Aorta (tissue), 5 donors: ENCODE measurements around the gene ADAM12. TPM values are rescaled to one million over a fixed set of nuclear protein-coding genes. Genes with fewer than 3 reads are reported as not detected.

ENCODE experiments used
- ATAC-seq: fragments of 200-7000 bp; cut with Tn5 transposase; one replicate; pipeline ENCODE4 v1.9.1; 2022; ENCODE audit warnings: moderate library complexity; ENCODE audit not compliant: low FRiP score
- DNase-seq, 2 donors: peaks; one replicate each; pipeline ENCODE4 v3.0.0-alpha.2; 2020
- H3K27ac ChIP-seq, 2 donors: one replicate each; pipeline ENCODE4 v1.5.1; 2013; ENCODE audit warnings: low read length in 2 of 2, mild to moderate bottlenecking in 2 of 2, moderate library complexity in 2 of 2, control low read depth in 1 of 2, inconsistent platforms in 1 of 2, low read depth in 1 of 2
- H3K27me3 ChIP-seq, 2 donors: one replicate each; pipeline ENCODE4 v1.6.1; 2013; ENCODE audit warnings: control low read depth in 1 of 2, low read length in 1 of 2, mild to moderate bottlenecking in 1 of 2, moderate library complexity in 1 of 2; ENCODE audit not compliant: insufficient read depth in 2 of 2, control insufficient read depth in 1 of 2
- H3K36me3 ChIP-seq, 2 donors: one replicate each; pipeline ENCODE4 v1.6.1; 2013; ENCODE audit warnings: control low read depth in 1 of 2, low read length in 1 of 2, mild to moderate bottlenecking in 1 of 2; ENCODE audit not compliant: insufficient read depth in 2 of 2, control insufficient read depth in 1 of 2
- H3K4me1 ChIP-seq, 2 donors: one replicate each; pipeline ENCODE4 v1.6.1; 2013; ENCODE audit warnings: low read length in 2 of 2, control low read depth in 1 of 2, mild to moderate bottlenecking in 1 of 2, moderate library complexity in 1 of 2; ENCODE audit not compliant: insufficient read depth in 2 of 2, control insufficient read depth in 1 of 2
- H3K4me3 ChIP-seq, 2 donors: one replicate each; pipeline ENCODE4 v1.5.1; 2013; ENCODE audit warnings: low read length in 2 of 2, control low read depth in 1 of 2, mild to moderate bottlenecking in 1 of 2
- H3K9me3 ChIP-seq: one replicate; pipeline ENCODE4 v1.6.1; 2013; ENCODE audit warnings: mild to moderate bottlenecking, low read length; ENCODE audit not compliant: control insufficient read depth
- WGBS, 2 donors: extraction: QIAGEN DNeasy Blood & Tissue Kit; methylation state at CpG; one replicate each; pipeline ENCODE4 v1.1.7; 2013; 5-methylcytosine and 5-hydroxymethylcytosine counted together
- intact Hi-C, 2 donors: fragments of 100-400 bp; cut with DNase I; formaldehyde crosslinking; loops; one replicate each; pipeline versions ENCODE4 v1.14.2 to v1.15.0; 2022
- long read RNA-seq, 2 donors: library from polyadenylated mRNA; unstranded; transcript quantifications; one replicate each; pipeline ENCODE4 v2.0.0, GENCODE V29; 2020 to 2021
- polyA plus RNA-seq, 2 donors: library from polyadenylated mRNA; stranded (reverse); fragments of 200-250 nt; gene quantifications; one replicate each; pipeline ENCODE4 v1.2.3, GENCODE V29; 2013
- total RNA-seq, 2 donors: library from RNA; stranded (reverse); fragmentation: NEBNext Ultra II Directional; extraction: Animal tissue kit (Norgen Biotek cat#: 25700); gene quantifications; one replicate each; pipeline ENCODE4 v1.2.1, GENCODE V29; 2021
- donor health status: healthy with polysubstance abuse.
- donor health status: Bipolar disorder and iron deficiency.
- donor health status: DM: no; HTN: no; CAD: no.
- donor health status: DM: no; HTN: no; CAD: no.
- donor health status: DM: yes; HTN: yes; CAD: no.

ADAM12 gene
- total RNA-seq (1 to 10 TPM; 5.5 to 9.4 TPM), polyA plus RNA-seq (under 1 TPM in 1 of 2 donors, not detected in 1; 0.13 TPM)
- long read RNA-seq, donor 1, partial matches to known transcripts, result 0 of 13 reads
- long read RNA-seq, donor 1, other reads (novel, unspliced or antisense), result 13 of 13 reads
- long read RNA-seq, donor 2, partial matches to known transcripts, result 0 of 4 reads
- long read RNA-seq, donor 2, other reads (novel, unspliced or antisense), result 4 of 4 reads

- WGBS, 2 donors, result 3 to 4% methylated on average over 98 to 127 of the region's 127 CpGs
- DNase-seq (peak; percentile 65 to 87), ATAC-seq (peak; percentile 54)
- Histone ChIP-seq H3K9me3 (no peaks in the 10 kb centered on the region), H3K4me3 (peak within 1 kb of the TSS; percentile 11 to 46), H3K27ac (no peak within 1 kb of the TSS), H3K27me3 (no peaks in the 10 kb centered on the region), H3K4me1 (no peaks in the 10 kb centered on the region), H3K36me3 (no peaks in the 10 kb centered on the region)
- intact Hi-C loops, result loop anchor here (2.0 to 10.0 kb wide), 6 partner anchors 87 to 406 kb away; no protein-coding TSS in a partner anchor
Measured at GRCh38 chr10:126387931-126388911, at the start of gene ADAM12. Gene ADAM12, minus strand, starts transcription at chr10:126388477. Its CDS starts 332 bp downstream, at chr10:126388145.

GRCh38 chr10:126437635-126438406, 49.5 kb upstream of the ADAM12 start:
- H3K27me3 ChIP-seq, result peaks cover 0 to 2% of the 10 kb centered on the region in 2 donors
- H3K4me3 ChIP-seq, result no peak overlapping the region
- intact Hi-C loops, result no loop called here
- H3K9me3 ChIP-seq, result peaks cover 9% of the 10 kb centered on the region
- H3K27ac ChIP-seq, result no peak overlapping the region
- no peak for ATAC-seq
- no peaks in the 10 kb centered on the region for H3K36me3 ChIP-seq
- 91 to 93% methylated on average over 2 of the region's 2 CpGs for WGBS, 2 donors
- no peaks in the 10 kb centered on the region for H3K4me1 ChIP-seq
- DNase-seq, result no peak

GRCh38 chr10:126434235-126434634, 46.0 kb upstream of the ADAM12 start:
- Histone ChIP-seq H3K4me1 (no peaks in the 10 kb centered on the region), H3K9me3 (peaks cover 7% of the 10 kb centered on the region), H3K27me3 (peaks cover 0 to 2% of the 10 kb centered on the region in 2 donors), H3K27ac (no peak overlapping the region), H3K36me3 (no peaks in the 10 kb centered on the region), H3K4me3 (no peak overlapping the region)
- ATAC-seq, result no peak
- no peak for DNase-seq
- WGBS, 2 donors, result 56 to 65% methylated on average over 5 of the region's 5 CpGs
- intact Hi-C loops, result no loop called here

GRCh38 chr10:126433351-126433750, 45.1 kb upstream of the ADAM12 start:
- Histone ChIP-seq H3K4me3 (no peak overlapping the region), H3K4me1 (no peaks in the 10 kb centered on the region), H3K27ac (no peak overlapping the region), H3K27me3 (no peaks in the 10 kb centered on the region), H3K9me3 (peaks cover 3% of the 10 kb centered on the region), H3K36me3 (no peaks in the 10 kb centered on the region)
- DNase-seq, result no peak
- intact Hi-C loops, result no loop called here
- WGBS, 2 donors, result 69% methylated on average over 5 of the region's 5 CpGs
- ATAC-seq, result no peak

GRCh38 chr10:126432507-126432906, 44.2 kb upstream of the ADAM12 start:
- Histone ChIP-seq H3K4me1 (no peaks in the 10 kb centered on the region), H3K36me3 (no peaks in the 10 kb centered on the region), H3K27ac (no peak overlapping the region), H3K27me3 (no peaks in the 10 kb centered on the region), H3K4me3 (no peak overlapping the region), H3K9me3 (peaks cover 2% of the 10 kb centered on the region)
- 83 to 84% methylated on average over 7 of the region's 7 CpGs for WGBS, 2 donors
- intact Hi-C loops, result no loop called here
- DNase-seq (no peak), ATAC-seq (no peak)

- no peak overlapping the region for H3K27ac ChIP-seq
- H3K9me3 ChIP-seq, result no peaks in the 10 kb centered on the region
- no peak for DNase-seq
- no peak for ATAC-seq
- H3K4me3 ChIP-seq, result no peak overlapping the region
- no peaks in the 10 kb centered on the region for H3K4me1 ChIP-seq
- intact Hi-C loops, result no loop called here
- H3K27me3 ChIP-seq, result no peaks in the 10 kb centered on the region
- 72 to 80% methylated on average over 2 of the region's 2 CpGs for WGBS, 2 donors
- no peaks in the 10 kb centered on the region for H3K36me3 ChIP-seq
Measured at GRCh38 chr10:126431816-126432215, 43.5 kb upstream of the ADAM12 start.

- ATAC-seq (no peak), DNase-seq (no peak)
- intact Hi-C loops, result no loop called here
- no peak overlapping the region for H3K27ac ChIP-seq
- WGBS, 2 donors, result 82 to 93% methylated on average over 2 of the region's 2 CpGs
- H3K36me3 ChIP-seq, result no peaks in the 10 kb centered on the region
- no peaks in the 10 kb centered on the region for H3K9me3 ChIP-seq
- no peaks in the 10 kb centered on the region for H3K4me1 ChIP-seq
- no peak overlapping the region for H3K4me3 ChIP-seq
- no peaks in the 10 kb centered on the region for H3K27me3 ChIP-seq
Measured at GRCh38 chr10:126430512-126430911, 42.2 kb upstream of the ADAM12 start.

GRCh38 chr10:126429275-126429674, 41.0 kb upstream of the ADAM12 start:
- Histone ChIP-seq H3K27ac (no peak overlapping the region), H3K4me3 (no peak overlapping the region), H3K36me3 (no peaks in the 10 kb centered on the region), H3K27me3 (no peaks in the 10 kb centered on the region), H3K4me1 (no peaks in the 10 kb centered on the region), H3K9me3 (no peaks in the 10 kb centered on the region)
- ATAC-seq, result no peak
- no peak for DNase-seq
- 86 to 89% methylated on average over 4 of the region's 4 CpGs for WGBS, 2 donors
- intact Hi-C loops, result no loop called here
